Stimulated activated CD4-positive, alpha-beta T cell treated with anti-CD3 and anti-CD28 coated beads, Interleukin-15, amount 100 ng/mL, for 48 hours (primary cell): Measurements from ENCODE around the gene PLEKHF1.
A peak's percentile ranks its signal among the peaks of the same experiment; 100 is the strongest.
"Not testable (repeated sequence)": the region's sequence is repeated elsewhere in the genome, so short reads cannot be mapped to it uniquely, and the experiment has no call there.

Experiments
- DNase-seq, 2 donors: peaks; one replicate each; pipeline ENCODE4 v3.0.0-alpha.2; 2020; ENCODE audit warnings: low read depth in 2 of 2

PLEKHF1 gene

DNA sequence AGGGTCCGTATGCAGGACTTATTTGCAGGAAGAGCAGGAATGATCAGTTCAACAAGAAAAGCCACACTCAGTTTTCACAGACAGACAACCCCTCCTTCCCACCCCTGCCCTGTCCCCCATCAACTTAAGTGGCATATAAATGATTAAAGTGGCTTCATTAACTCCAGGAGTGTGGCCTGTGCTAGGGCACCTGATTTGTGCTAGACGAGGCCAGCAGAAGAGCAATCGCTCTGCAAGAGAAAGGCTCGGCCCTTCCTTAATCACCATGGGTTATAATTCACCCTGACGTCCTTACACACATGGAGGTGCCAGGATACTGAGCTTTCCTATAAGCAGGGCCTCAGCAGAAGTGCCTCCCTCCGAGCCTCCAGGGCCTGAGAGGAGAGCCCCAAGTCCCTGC is 35.2 kb downstream of the PLEKHF1 start:
- no peak for DNase-seq

DNA sequence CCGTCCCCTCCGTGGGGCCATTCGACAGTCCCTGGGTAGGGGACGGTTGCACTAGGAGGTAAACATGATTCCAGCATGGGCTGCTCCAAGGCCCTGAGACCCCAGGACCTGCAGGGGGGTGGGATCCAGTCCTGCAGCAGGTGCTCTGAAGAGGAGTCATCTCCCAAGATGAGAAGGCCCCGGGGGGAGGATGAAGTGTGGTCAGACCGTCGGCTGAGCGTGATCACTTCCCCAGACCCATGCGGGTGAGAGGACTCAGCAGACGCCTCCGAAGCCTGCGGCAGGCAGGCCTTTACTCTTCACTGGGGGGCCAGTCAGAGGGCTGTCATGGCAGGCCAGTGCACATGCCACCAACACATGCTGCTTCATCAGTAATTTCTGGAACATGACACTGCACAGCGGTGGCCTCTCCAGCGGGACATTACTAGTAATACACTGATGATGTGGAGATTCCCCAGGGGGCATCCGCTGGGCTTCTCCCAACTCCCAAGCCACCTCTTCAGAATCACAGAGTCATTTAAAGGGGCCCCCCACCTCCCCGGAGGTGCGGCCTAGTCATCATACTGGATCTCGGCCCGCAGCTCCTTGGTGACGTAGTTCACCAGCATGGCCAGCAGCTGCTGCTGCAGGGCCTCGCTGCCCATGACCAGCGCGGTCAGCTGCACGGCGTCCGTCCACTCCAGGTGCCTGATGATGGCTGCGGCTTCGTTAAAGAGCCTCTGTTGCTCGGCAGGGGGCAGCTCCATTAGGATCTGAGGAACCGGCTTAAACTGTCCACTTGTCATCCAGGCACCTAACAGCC is 37.1 kb downstream of the PLEKHF1 start:
- DNase-seq = no peak

DNA sequence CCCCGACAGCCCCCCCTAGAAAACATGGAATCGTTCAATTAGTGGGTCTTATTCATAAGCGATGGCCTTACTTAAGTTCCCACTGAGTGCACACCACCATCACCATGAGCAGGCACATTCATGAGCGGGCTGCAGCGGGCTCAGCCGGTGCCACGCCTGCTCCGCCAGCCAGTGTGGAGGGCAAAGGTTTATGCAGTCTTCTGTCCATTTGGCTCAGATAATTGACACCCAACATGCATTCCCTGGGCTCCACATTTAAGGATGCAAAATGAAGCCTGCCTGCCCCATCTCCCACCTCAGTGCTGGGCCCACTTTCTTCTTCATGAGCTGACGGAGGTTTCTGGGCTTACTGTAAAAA is 37.7 kb downstream of the PLEKHF1 start:
- DNase-seq = no peak

DNA sequence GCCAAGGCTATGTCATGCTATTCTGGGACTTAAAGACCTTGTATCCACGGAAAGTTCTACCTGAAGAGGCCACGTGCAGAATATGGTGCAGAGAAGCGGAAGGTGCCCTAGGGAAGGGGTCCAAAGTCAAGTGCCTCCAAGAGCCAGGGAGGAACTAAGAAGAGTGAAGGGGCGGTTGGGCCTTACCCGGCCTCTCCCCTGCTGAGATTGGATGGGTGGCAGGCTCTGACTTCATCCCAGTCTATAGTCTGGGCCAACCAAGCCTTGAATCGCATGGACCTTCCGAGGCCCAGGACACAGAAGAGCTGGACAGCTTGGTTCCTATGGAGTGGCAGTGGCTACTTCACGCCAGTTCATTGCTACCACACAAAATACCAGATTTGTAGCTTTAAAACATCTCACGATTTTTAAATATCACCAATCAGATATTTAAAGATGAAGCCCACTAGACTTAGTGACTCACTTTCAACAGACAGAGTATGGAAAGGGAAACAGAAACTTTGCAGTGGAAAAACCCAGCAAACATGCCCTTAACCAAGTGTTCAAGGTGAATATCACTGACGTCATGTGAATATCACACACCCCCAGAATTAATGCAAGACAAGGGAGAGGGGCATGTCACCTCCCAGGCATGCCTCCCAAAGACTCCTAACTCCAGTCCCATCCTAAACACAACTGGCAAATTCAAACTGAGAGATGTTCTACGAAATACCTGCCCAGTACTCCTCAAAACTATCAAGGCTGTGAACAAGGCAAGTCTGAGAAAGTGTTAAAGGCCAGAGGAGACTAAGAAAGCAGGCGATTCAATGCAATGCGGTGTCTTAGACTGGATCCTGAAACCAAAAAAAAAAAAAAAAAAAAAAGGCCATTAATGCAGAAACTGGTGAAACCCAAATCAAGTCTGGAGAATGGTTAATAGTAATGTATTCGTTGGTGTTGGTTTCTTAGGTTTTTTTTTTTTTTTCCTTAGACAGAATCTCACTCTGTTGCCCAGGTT is 39.6 kb downstream of the PLEKHF1 start:
- DNase-seq = no peak

DNA sequence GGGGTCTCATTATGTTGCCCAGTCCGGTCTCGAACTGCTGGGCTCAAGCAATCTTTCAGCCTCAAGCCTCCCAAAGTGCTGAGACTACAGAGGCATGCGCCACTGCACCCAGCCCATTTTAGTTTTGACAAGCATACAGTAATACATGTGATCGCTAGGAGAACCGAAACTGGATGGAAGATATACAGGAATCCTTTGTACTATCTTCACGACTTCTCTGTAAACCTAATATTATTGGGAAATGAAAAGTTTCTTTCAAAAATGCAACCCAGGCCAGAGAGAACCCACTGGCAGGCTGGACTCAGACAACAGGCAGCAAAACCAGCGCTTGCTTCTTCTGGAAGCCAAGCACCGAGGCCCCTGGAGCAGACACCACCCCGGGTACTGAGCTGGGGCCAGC is 40.4 kb downstream of the PLEKHF1 start:
- no peak for DNase-seq

GRCh38 chr19:29706635-29707034 is 41.4 kb downstream of the PLEKHF1 start:
- DNase-seq = no peak

GRCh38 chr19:29708554-29709439 is 43.5 kb downstream of the PLEKHF1 start:
- no peak for DNase-seq

- DNase-seq = not testable (repeated sequence)
Observed at GRCh38 chr19:29709440-29709798, 44.2 kb downstream of the PLEKHF1 start.

DNA sequence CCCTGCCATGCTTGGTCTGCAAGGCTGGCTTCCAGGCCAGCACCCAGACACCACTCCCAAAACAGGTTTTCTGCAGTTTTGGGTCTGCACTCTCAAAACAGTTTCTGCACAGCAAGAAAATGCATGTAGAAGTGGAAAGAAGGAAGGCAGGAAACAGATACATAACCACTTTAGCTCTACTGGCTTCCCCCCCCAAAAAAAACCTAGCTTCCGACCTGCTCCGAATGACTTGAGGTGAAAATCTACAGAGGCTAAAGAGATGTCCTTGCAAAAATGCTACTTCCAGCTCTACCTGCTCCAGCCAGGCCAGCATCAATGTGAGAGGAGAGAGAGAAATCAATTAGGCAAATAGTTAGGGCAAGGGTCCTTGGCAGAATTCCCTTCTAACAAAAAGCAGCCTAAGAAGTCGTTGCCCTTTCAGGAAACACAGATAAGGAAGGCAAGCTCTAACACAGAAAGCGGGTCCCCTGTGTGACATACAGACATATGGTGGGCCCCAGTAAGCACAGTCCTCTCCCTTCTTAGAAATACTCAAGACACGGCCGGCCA is 46.4 kb downstream of the PLEKHF1 start:
- no peak for DNase-seq

- no peak for DNase-seq
Observed at GRCh38 chr19:29712744-29713516, 47.7 kb downstream of the PLEKHF1 start.

DNA sequence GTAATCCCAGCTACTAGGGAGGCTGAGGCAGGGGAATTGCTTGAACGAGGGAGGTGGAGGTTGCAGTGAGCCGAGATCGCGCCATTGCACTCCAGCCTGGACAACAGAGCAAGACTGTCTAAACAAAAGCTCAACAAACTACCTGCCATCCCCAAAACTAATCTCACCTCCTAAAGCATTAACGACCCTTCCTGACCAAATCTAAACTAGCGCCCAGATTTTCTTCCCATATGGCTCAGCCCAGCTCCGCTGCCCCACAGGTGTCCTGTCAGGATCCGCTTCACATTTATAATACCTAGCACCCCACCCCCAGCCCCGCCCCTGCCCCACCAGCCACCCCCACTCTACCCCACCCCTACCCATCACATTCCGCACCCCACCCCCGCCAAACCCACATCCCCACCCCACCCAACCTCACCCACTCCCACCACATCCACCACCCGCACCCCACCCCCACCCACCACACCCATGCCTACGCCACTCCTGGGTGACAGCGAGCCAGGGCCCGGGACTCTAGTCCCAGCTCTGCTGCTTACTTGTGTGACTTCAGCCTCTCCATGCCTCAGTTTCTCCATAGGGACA is 49.2 kb downstream of the PLEKHF1 start:
- DNase-seq = no peak

DNA sequence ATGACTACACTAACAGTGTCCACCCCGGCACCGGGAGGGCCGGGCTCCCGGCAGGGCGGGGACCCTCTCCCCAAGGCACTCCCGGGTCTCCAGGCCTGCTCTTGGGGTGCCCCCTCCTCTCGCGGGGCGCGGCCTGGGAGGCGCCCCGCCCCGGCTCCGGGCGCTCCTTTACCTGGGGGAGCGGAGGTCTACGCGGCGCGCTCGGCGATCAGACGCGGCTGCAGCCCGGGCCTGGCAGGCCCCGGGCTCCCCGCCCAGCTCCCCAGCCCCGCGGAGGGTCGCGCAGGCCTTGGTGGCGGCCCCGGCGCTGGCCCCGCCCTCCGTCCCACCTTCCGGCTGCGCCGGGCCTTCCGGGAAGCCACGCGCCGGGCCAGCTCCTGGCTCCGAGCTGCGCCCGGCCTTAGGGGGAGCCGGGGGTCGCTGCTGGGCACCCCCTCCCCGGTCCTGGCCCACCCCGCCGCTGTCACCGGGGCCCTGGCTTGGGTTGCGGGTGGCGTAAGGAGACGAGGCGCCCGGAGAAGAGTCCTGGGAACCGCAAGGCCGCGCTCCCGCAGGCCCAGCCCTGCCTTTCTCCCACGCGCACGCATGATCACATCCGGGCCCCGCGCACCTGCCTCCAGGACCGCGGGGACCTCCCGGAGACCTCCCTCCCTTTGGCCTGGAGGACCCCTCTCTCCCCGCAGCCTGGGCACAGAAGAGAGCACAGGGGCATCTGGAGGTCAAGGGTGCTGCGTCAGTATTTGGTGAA is 49.9 kb downstream of the PLEKHF1 start, which contains the start of gene C19orf12:
Gene C19orf12, minus strand, starts transcription at position 309 of the 748 bp plus-strand sequence. CDS start 6,848 bp downstream, outside the sequence.
- DNase-seq = peak; percentile 47 to 57

GRCh38 chr19:29715701-29716581 is 50.7 kb downstream of the PLEKHF1 start:
- DNase-seq = no peak

DNA sequence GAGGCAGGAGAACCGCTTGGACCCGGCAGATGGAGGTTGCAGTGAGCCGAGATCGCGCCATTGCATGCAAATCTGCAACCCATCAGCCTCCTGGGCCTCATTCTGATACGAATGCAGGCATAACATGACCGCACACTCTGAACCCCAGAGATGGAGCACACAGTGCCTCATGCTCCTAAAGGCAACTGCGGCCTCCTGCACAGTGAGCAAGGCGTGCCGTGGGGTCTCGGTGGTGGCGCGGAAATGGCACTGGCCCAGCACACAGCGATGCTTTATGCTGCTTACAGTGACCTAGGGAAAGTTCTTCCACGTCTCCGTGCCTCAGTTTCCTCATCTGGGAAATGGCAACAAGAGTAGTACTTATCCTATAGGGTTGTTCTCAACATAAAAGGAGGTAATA is 51.8 kb downstream of the PLEKHF1 start:
- no peak for DNase-seq

DNA sequence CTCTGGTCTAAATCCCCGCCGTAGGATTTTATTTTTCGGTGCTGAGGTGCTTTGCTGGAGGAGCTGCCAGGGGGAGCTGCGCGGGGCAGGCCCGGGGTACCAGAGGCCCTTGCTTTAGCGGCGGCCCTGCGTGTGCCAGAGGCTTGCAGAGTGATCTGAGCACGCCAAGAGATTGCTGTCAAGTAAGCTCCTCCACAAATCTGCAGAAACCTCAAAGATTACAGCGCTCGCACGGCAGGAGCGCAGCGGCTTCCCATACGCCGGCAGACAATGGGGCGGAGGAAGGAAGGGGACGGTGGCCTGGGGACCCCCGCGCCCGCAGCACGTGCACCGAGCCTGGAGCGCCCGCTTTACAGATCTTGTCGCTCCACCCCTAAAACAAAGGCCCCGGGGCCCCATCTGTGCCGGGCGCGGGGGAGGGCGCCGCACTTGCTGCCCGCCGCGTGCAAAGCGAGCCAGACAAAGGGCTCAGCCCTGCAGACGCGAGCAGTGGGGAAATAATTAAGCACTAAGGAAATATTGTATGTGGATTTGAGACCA is 58.9 kb downstream of the PLEKHF1 start:
- DNase-seq = no peak

- DNase-seq = no peak
Observed at GRCh38 chr19:29724746-29725145, 59.5 kb downstream of the PLEKHF1 start.
